HT-29 (cell line): ENCODE results near the gene AACS. TPM values are rescaled to one million over a fixed set of nuclear protein-coding genes. Genes with fewer than 3 reads are reported as not detected.

ENCODE experiments used
- DNase-seq: peaks from one replicate; pipeline ENCODE4 v3.0.0-alpha.2; 2015; ENCODE audit warnings: low spot score
- small RNA-seq: library from RNA; depleted of rRNA; stranded (forward); fragments of <200 nt; gene quantifications from one replicate; pipeline ENCODE3, GENCODE V24; 2014
- total RNA-seq: library from RNA; depleted of rRNA; stranded (reverse); fragments of >200 nt; shearing (Covaris generic); gene quantifications from 2 replicates; pipeline ENCODE4 v1.2.3, GENCODE V29; 2014; rRNA removed

The AACS gene
- total RNA-seq, 1 experiment from 2014 or later = 46.0 TPM

- peak; percentile 81 for DNase-seq
These were observed 118.2 kb downstream of the AACS start for GRCh38 chr12:125183187-125184067.

DNA sequence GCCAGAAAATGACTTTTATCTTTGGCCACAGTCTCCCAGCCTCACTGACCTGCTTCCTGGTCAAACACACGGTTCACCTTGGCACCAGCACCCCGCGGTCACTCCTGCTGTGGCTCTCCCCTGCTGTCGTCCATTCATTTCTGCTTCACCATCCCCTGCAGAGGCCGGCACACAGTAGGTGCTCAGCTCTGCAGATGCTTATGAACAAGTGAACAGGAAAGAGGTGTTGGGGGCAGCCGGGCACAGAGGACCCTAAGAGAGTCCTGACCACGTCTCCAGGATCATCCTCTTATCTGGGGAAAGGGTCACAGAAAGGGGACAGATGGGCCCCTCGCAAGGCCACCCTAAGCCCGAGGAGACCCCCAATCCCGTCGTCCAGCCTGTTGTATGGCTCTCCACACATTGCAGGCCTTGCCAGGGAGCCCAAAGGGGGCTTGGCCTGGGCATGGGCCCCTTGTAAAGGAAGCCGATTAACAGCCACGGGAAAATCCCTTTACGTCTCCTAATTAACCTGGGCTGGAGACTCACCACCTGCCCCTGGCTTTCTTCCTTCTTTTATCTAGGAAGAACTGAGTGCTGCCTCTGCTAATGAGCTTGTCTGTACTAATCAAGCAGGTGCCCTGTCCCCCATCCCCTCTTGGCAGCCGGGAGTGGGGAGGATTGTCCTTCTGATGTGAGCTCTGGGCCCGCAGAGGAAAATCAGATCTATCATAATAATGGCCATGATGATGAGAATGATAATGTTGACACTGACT, 119.2 kb downstream of the AACS start:
- no peak for DNase-seq

DNA sequence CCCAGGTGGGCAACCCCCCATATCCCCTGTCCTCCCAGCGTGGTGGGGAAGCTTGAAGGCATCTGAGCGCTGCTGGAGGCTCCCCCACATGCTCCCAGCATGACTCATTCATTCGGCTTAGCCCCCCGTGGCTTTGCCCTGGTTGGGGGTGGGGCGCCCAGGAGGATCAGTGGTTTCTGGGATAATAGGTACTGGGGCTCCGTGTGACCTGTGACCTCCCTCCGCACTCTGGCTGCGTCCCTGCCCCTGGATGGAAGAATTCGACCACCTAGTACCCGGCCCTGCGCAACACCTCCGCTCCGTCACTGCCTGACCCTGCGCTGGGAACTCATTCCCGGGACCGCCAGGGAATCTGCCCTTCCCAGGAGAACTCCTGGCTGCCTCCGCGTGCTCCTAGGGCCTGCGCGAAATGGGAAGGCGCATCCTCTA, 120.1 kb downstream of the AACS start:
- DNase-seq = no peak

DNA sequence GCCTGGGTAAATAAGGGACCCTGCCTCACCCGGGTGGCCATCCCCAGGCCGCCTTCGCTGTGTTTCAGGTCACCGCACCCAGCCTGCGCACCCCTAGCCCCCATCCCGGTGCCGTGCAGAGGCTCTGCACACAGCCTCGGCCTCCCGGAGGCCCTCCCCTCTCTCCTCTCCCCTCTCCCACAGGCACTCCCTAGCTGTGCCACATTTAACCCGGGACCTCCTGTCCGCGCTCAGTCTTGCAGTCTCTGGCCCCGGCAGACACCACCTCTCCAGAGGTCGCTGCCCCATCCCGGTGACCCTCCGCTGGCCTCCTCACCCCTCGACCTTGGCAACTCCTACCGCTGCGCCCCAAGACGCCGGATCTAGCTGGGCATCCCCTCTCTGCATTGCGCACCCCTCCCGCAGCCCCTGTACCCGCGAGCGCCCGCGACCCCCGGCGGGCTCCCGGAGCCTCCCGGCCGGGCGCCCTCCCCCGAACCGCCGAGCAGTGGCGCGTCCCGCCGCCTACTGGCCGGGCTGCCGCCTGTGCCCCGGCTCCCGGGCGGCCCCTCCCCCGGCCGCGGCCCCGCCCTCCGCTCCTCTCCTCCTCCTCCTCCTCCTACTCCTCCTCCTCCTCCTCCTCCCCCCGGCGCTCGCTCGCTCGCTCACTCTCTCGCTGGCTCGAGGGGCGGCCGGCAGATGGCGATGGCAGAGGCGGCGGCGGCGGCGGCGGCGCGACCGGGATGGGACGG, 120.7 kb downstream of the AACS start, which contains the start of gene TMEM132B:
Gene TMEM132B (plus strand): TSS at position 647 of the 731 bp plus-strand sequence.
- DNase-seq = peak; percentile 39

DNA sequence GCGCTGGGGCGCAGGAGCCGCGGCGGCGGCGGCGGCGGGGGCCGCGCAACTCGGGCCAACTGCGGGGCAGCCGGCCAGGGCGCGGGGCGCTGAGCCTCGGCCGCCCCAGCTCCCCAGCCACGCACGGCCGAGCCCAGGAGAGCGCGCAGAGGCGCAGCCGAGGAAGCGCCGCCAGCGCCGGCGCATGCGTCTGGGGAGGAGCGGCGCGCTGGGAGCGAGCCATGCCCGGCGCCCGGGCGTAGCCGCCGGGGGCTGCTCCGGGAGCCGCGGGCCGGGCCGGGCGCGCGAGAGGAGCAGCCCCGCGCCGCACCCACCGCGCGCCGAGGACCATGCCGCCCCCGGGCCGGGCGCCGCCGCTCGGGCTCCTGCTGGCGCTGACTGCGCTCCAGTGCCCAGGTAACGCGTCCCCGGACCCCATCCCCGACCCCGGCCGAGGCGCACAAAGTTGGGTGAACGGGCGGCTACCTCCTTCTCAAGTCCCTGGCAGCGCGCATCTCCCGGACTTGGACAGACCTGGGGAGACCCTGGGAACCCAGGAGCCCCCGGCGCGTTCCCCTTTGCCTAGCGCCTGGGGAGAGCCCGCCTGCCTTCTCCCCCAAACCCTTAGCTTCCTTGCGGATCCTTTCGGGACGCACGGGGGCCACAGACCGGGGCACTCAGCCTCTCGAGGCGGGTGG, 121.4 kb downstream of the AACS start:
- DNase-seq = no peak

- no peak for DNase-seq
These were observed 122.0 kb downstream of the AACS start for GRCh38 chr12:125187148-125187745.

- no peak for DNase-seq
These were observed 122.8 kb downstream of the AACS start for GRCh38 chr12:125187780-125188741.

DNA sequence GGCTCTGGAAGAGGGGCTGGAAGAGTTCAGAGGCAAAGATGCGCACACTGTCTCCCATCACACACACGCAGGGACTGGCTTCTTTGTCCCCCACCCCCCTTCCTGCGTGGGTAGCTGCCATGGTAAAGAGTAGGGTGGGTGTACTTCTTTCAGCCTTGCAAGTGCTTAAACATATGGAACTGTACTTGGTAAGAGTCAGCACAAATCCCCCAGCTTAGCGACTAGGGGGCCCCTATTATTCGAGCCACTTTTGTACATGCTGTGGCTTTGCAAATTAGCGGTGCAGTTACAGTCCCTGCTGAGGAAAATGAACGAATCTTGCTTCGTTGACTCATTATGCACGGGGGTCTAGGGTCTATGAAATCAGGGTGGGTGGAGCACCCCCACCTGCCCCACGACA, 123.8 kb downstream of the AACS start:
- no peak for DNase-seq

GRCh38 chr12:125189502-125189901, 124.3 kb downstream of the AACS start:
- no peak for DNase-seq

DNA sequence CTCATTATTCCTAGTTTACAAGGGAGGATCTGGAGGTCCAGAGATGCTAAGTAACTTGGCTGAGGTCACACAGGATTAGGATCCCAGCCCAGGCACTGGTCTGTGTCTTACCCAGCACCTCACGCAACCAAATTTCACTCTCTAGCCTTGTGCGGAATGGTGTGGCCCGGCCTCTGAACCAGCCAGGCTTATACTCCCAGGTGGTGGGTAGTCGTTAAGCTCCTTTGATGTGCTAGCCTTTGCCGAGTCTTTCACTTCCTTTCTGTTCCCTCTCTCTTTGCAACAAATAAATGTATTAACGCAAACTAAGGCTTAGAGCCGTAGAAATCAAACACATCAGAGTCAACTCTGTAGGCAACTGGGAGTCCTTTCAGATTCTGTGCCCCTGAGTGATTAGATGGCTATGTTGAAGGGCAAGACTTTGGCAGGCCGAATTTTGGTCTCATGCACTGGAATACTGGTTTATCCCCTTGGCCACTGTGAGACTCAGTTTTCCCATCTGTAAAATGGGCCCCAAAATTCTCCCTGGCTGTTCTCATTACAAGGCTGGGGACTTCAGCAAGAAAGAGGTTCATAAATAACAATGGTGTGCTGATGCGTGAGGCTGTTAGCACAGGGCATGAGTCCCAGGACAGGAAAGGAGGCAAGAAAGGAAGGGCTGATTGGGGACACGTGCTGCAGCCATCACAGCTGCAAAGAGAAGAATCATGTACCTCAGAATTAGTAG, 126.3 kb downstream of the AACS start:
- DNase-seq = no peak

GRCh38 chr12:125192690-125193221, 127.5 kb downstream of the AACS start:
- no peak for DNase-seq

Small RNAs within 50 kb of the gene (small RNA-seq; reads per million reads assigned to genes)
- gene AC122688.1 = not detected

Other genes with a start within 250 kb of the AACS start
- 83.9 and 84.9 TPM in 2 replicates for gene SCARB1, start 201.6 kb upstream of the AACS start, total RNA-seq
- gene UBC, start 150.8 kb upstream of the AACS start, total RNA-seq = 1,727 and 1,789 TPM in 2 replicates
- 42.6 and 48.7 TPM in 2 replicates for gene DHX37, start 76.3 kb upstream of the AACS start, total RNA-seq
- gene BRI3BP, start 71.8 kb upstream of the AACS start, total RNA-seq = 39.3 and 44.0 TPM in 2 replicates
- 0.05 TPM in 1 of 2 replicates, not detected in the other for gene TMEM132B, start 121.0 kb downstream of the AACS start, total RNA-seq